Endothelial cell of umbilical vein (primary cell): ENCODE measurements around the gene ZC3H7A. TPM values are rescaled to one million over a fixed set of nuclear protein-coding genes. Genes with fewer than 3 reads are reported as not detected.

ENCODE experiments used
- BruUV-seq: library from RNA; stranded (reverse); fragments of 400-500 nt; replicated peaks from 2 replicates; lab custom pipeline; 2021; lab: Mats Ljungman, UMichigan
- CTCF ChIA-PET: fragments of 300-600, 350-600 bp; sonication (Branson Sonifier 250); formaldehyde crosslinking; loops from one replicate; lab custom pipeline; 2021; ENCODE audit warnings: antibody characterized with exemption, inconsistent platforms; lab: Charles Lee
- POLR2A ChIA-PET: fragments of 300-600, 350-600 bp; sonication (Branson Sonifier 250); formaldehyde crosslinking; loops from one replicate; lab custom pipeline; 2021; ENCODE audit warnings: antibody characterized with exemption, inconsistent platforms; lab: Charles Lee
- DNase-seq: peaks from one replicate; pipeline ENCODE4 v3.0.0-alpha.2; 2011; ENCODE audit warnings: low read depth, low spot score
- FAIRE-seq: peaks from 2 replicates; lab custom pipeline; 2011; peaks lifted over from hg19 to GRCh38; lab: Jason Lieb, UNC
- H2AFZ ChIP-seq: 2 replicates; pipeline ENCODE4 v1.6.0; 2012; ENCODE audit warnings: low read depth, low read length, control low read depth, inconsistent platforms
- H3K27ac ChIP-seq: 2 replicates; pipeline ENCODE4 v1.5.1; 2011; ENCODE audit warnings: low read depth, mild to moderate bottlenecking, control low read depth, low read length, moderate library complexity; ENCODE audit not compliant: insufficient read depth
- H3K27me3 ChIP-seq, 2 experiments: 2 replicates each; pipeline versions ENCODE4 v1.6.0 to v1.6.1; 2011; ENCODE audit warnings: low read length in 2 of 2, mixed read lengths in 1 of 2; ENCODE audit not compliant: control insufficient read depth in 2 of 2, insufficient read depth in 2 of 2
- H3K36me3 ChIP-seq, 2 experiments: 2 replicates in 1 of 2; 3 replicates in 1 of 2; pipeline ENCODE4 v1.5.1; 2011; ENCODE audit warnings: low read length in 2 of 2, mild to moderate bottlenecking in 1 of 2, moderate library complexity in 1 of 2; ENCODE audit not compliant: control insufficient read depth in 2 of 2, insufficient read depth in 2 of 2; ENCODE audit errors: extremely low read depth in 1 of 2
- H3K4me1 ChIP-seq: 3 replicates; pipeline ENCODE4 v1.5.1; 2011; ENCODE audit warnings: mild to moderate bottlenecking, low read length; ENCODE audit not compliant: control insufficient read depth, insufficient read depth; ENCODE audit errors: extremely low read depth
- H3K4me2 ChIP-seq: 2 replicates; pipeline ENCODE4 v1.6.1; 2011; ENCODE audit warnings: low read length, control low read depth, mixed read lengths; ENCODE audit not compliant: insufficient read depth
- H3K4me3 ChIP-seq, 3 experiments: fragments of 200-600 bp in 1 of 3; sonication (generic), shearing (Covaris generic) in 1 of 3; replicated peaks in 1 of 3; 2 replicates each; pipeline ENCODE4 v1.5.1; 2011 to 2016; ENCODE audit warnings: control low read depth in 3 of 3, low read length in 3 of 3, mild to moderate bottlenecking in 2 of 3, inconsistent platforms in 1 of 3, low read depth in 1 of 3, moderate library complexity in 1 of 3; ENCODE audit not compliant: insufficient read depth in 1 of 3
- H3K79me2 ChIP-seq: 2 replicates; pipeline ENCODE4 v1.6.0; 2012; ENCODE audit warnings: low read length, inconsistent platforms; ENCODE audit not compliant: control insufficient read depth, insufficient read depth
- H3K9ac ChIP-seq: replicated peaks from 2 replicates; pipeline ENCODE3; 2011; ENCODE audit warnings: low read length, control low read depth; ENCODE audit not compliant: insufficient read depth; ENCODE audit errors: extremely low read depth
- H3K9me1 ChIP-seq: replicated peaks from 3 replicates; pipeline ENCODE4 v1.6.0; 2011; ENCODE audit warnings: mild to moderate bottlenecking, low read length; ENCODE audit not compliant: control insufficient read depth, insufficient read depth; ENCODE audit errors: extremely low read depth
- H3K9me3 ChIP-seq: replicated peaks from 2 replicates; pipeline ENCODE4 v1.5.1; 2012; ENCODE audit warnings: low read length, inconsistent platforms; ENCODE audit not compliant: control insufficient read depth, insufficient read depth
- H4K20me1 ChIP-seq: replicated peaks from 2 replicates; pipeline ENCODE3; 2011; ENCODE audit warnings: mild to moderate bottlenecking, low read length; ENCODE audit not compliant: control insufficient read depth, insufficient read depth; ENCODE audit errors: extremely low read depth
- EZH2 ChIP-seq: IDR thresholded peaks from 2 replicates; pipeline ENCODE4 v1.6.1; 2012; ENCODE audit warnings: borderline replicate concordance, low read depth, mild to moderate bottlenecking, moderate library complexity, low read length, inconsistent platforms; ENCODE audit not compliant: severe bottlenecking
- FOS ChIP-seq: IDR thresholded peaks from 2 replicates; pipeline ENCODE4 v1.6.1; 2011; ENCODE audit warnings: mild to moderate bottlenecking, low read length, moderate library complexity, borderline replicate concordance; ENCODE audit not compliant: insufficient read depth
- GATA2 ChIP-seq: IDR thresholded peaks from 2 replicates; pipeline ENCODE4 v1.7.0; 2011; ENCODE audit warnings: low read depth, mild to moderate bottlenecking, moderate library complexity, mixed read lengths, low read length; ENCODE audit not compliant: insufficient read length, insufficient read depth
- JUN ChIP-seq: IDR thresholded peaks from 2 replicates; pipeline ENCODE4 v1.6.1; 2011; ENCODE audit warnings: borderline replicate concordance, low read depth; ENCODE audit not compliant: insufficient read length, insufficient read depth
- MYC ChIP-seq: IDR thresholded peaks from one replicate; pipeline ENCODE4 v1.6.1; 2011; ENCODE audit warnings: mild to moderate bottlenecking, low read depth, low read length
- POLR2A ChIP-seq: IDR thresholded peaks from 2 replicates; pipeline ENCODE4 v1.6.1; 2012; ENCODE audit warnings: low read depth, mild to moderate bottlenecking, control low read depth, low read length
- POLR2AphosphoS5 ChIP-seq: IDR thresholded peaks from 2 replicates; pipeline ENCODE4 v1.6.1; 2012; ENCODE audit warnings: low read depth, mild to moderate bottlenecking, control low read depth, low read length, moderate library complexity; ENCODE audit not compliant: insufficient read depth
- dilution Hi-C: fragments of 300-500 bp; cut with MboI; formaldehyde crosslinking; loops from one replicate; pipeline ENCODE4 v1.15.0; 2019; ENCODE audit warnings: low sequenced_read_pairs; ENCODE audit not compliant: extremely low pct_ligation_motif_present
- intact Hi-C: fragments of 100-400 bp; cut with micrococcal nuclease; formaldehyde crosslinking; loops from one replicate; pipeline ENCODE4 v1.10.0; 2022
- polyA plus RNA-seq, 4 experiments: library from polyadenylated mRNA; depleted of rRNA in 3 of 4; stranded (reverse) in 3 of 4; unstranded in 1 of 4; fragments of >200 nt; gene quantifications; 2 replicates each; pipeline versions ENCODE4 v1.2.1 to v1.2.3, GENCODE V29; 2011 to 2012; ENCODE audit warnings: missing spikeins in 1 of 4
- total RNA-seq: library from RNA; stranded (reverse); gene quantifications from 2 replicates; pipeline ENCODE4 v1.2.3, GENCODE V29; 2021
- TF ChIP-seq, protein P1 (sequence below), 2 donors: IDR thresholded peaks; 1 replicate in 1 of 2; 2 replicates in 1 of 2; pipeline ENCODE4 v1.5.1; 2011; ENCODE audit warnings: low read length in 2 of 2, mild to moderate bottlenecking in 2 of 2, moderate library complexity in 2 of 2, control low read depth in 1 of 2, inconsistent platforms in 1 of 2, low read depth in 1 of 2; ENCODE audit not compliant: insufficient read depth in 1 of 2; ENCODE audit errors: extremely low read depth in 1 of 2
- TF ChIP-seq, protein P2 (sequence below): IDR thresholded peaks from 2 replicates; pipeline ENCODE4 v1.6.1; 2011; ENCODE audit not compliant: insufficient read depth, insufficient read length

Gene ZC3H7A
- total and polyA plus RNA-seq, 2 donors (not counting 3 experiments of a cell fraction or from before 2014, with no cell fraction given) = 44.1 to 78.0 TPM

DNA sequence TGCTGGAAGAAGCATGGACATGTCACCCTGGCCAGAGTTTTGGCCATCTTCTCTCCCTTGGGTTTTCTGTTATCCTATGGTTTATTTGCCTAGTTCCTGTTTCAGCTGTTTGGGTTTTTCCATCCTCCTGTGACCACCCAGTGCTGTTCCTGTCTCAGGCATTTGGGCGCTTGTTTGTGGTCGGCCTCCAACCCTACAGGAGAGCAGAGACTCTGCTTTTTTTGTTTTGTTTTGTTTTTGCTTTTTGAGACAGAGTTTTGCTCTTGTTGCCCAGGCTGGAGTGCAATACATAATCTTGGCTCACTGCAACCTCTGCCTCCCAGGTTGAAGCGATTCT lies 3.3 kb upstream of the ZC3H7A start:
- Histone ChIP-seq H3K36me3 (no peaks in the 10 kb centered on the region), H3K4me3 (no peak overlapping the region), H3K79me2 (peaks cover 30% of the 10 kb centered on the region), H3K4me1 (peaks cover 19% of the 10 kb centered on the region), H2AFZ (no peak overlapping the region), H3K9me3 (no peaks in the 10 kb centered on the region), H3K27me3 (no peaks in the 10 kb centered on the region), H3K4me2 (no peak overlapping the region), H4K20me1 (no peaks in the 10 kb centered on the region), H3K9me1 (no peaks in the 10 kb centered on the region), H3K27ac (no peak overlapping the region), H3K9ac (no peak overlapping the region)
- POLR2A ChIA-PET = no interaction called here
- no peak for FAIRE-seq
- TF ChIP-seq, protein P1, sequence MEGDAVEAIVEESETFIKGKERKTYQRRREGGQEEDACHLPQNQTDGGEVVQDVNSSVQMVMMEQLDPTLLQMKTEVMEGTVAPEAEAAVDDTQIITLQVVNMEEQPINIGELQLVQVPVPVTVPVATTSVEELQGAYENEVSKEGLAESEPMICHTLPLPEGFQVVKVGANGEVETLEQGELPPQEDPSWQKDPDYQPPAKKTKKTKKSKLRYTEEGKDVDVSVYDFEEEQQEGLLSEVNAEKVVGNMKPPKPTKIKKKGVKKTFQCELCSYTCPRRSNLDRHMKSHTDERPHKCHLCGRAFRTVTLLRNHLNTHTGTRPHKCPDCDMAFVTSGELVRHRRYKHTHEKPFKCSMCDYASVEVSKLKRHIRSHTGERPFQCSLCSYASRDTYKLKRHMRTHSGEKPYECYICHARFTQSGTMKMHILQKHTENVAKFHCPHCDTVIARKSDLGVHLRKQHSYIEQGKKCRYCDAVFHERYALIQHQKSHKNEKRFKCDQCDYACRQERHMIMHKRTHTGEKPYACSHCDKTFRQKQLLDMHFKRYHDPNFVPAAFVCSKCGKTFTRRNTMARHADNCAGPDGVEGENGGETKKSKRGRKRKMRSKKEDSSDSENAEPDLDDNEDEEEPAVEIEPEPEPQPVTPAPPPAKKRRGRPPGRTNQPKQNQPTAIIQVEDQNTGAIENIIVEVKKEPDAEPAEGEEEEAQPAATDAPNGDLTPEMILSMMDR (IDR thresholded peaks at IDR 0.05; ENCODE audit: extremely low read depth in 1 of 2, insufficient read depth in 1 of 2, low read depth in 1 of 2, low read length in 2 of 2) = no peak
- TF ChIP-seq, protein P2, sequence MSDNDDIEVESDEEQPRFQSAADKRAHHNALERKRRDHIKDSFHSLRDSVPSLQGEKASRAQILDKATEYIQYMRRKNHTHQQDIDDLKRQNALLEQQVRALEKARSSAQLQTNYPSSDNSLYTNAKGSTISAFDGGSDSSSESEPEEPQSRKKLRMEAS = no peak
- no peak for TF ChIP-seq POLR2A
- no peak for TF ChIP-seq JUN
- no peak for TF ChIP-seq POLR2AphosphoS5
- no peak for TF ChIP-seq MYC
- TF ChIP-seq EZH2 = no peak
- TF ChIP-seq FOS = no peak
- no peak for TF ChIP-seq GATA2
- dilution Hi-C loops (no loop called here), intact Hi-C loops (no loop called here)
- no TSS peak for BruUV-seq
- CTCF ChIA-PET = no interaction called here
- DNase-seq = no peak
